Right lobe of liver (tissue), 6 donors: ENCODE results near the gene RPP25L. TPM values are rescaled to one million over a fixed set of nuclear protein-coding genes. Genes with fewer than 3 reads are reported as not detected.

Source experiments
- ATAC-seq, 4 donors: fragments of 200-7000 bp; cut with Tn5 transposase; one replicate each; pipeline ENCODE4 v1.9.1; 2020; ENCODE audit warnings: mild to moderate bottlenecking in 4 of 4, moderate library complexity in 4 of 4
- DNase-seq, 3 donors: peaks; one replicate each; pipeline ENCODE4 v3.0.0-alpha.2; 2020
- H3K27ac ChIP-seq, 3 donors: fragments of 200-600 bp; one replicate each; pipeline ENCODE4 v1.8.0; 2022
- H3K27me3 ChIP-seq, 2 donors: fragments of 200-600 bp; one replicate each; pipeline ENCODE4 v1.8.0; 2022
- H3K36me3 ChIP-seq, 4 donors: fragments of 200-600 bp; sonication (generic) in 1 of 4; one replicate each; pipeline versions ENCODE4 v1.5.1 to v1.8.0; 2017 to 2022; ENCODE audit warnings: control low read depth in 1 of 4
- H3K4me1 ChIP-seq, 4 donors: fragments of 200-600 bp; sonication (generic) in 1 of 4; one replicate each; pipeline versions ENCODE4 v1.5.1 to v1.8.0; 2017 to 2022; ENCODE audit warnings: control low read depth in 1 of 4
- H3K4me3 ChIP-seq, 3 donors: fragments of 200-600 bp; one replicate each; pipeline ENCODE4 v1.8.0; 2022
- H3K9me3 ChIP-seq, 4 donors: fragments of 200-600 bp; sonication (generic) in 1 of 4; one replicate each; pipeline versions ENCODE4 v1.5.1 to v1.8.0; 2017 to 2022; ENCODE audit warnings: control low read depth in 1 of 4
- POLR2A ChIP-seq: fragments of 450-650 bp; IDR thresholded peaks from one replicate; pipeline ENCODE4 v1.6.1; 2017; ENCODE audit warnings: antibody characterized with exemption, mild to moderate bottlenecking
- WGBS: methylation state at CpG from one replicate; pipeline ENCODE4 v1.1.6; 2018; ENCODE audit warnings: low coverage, low lambda C conversion rate; ENCODE audit not compliant: insufficient coverage; ENCODE audit errors: missing lambda C conversion rate; 5-methylcytosine and 5-hydroxymethylcytosine counted together
- intact Hi-C, 2 donors: fragments of 100-400 bp; cut with DNase I; formaldehyde crosslinking; loops; one replicate each; pipeline versions ENCODE4 v1.11.2 to v1.14.1; 2022
- total RNA-seq, 6 experiments: library from RNA; depleted of rRNA in 2 of 6; stranded (reverse); fragments of >200 nt in 2 of 6; fragmentation: NEBNext Ultra II Directional in 3 of 6; extraction: Animal tissue kit (Norgen Biotek cat#: 25700) in 3 of 6; gene quantifications; one replicate each; pipeline versions ENCODE4 v1.1.0 to v1.2.4, GENCODE V29; 2016 to 2023
- TF ChIP-seq, protein P1 (sequence below), 4 donors: fragments of 200-600 bp in 3 of 4; fragments of 450-650 bp in 1 of 4; IDR thresholded peaks; one replicate each; pipeline versions ENCODE4 v1.5.1 to v1.8.0; 2016 to 2022; ENCODE audit warnings: antibody characterized with exemption in 4 of 4, mild to moderate bottlenecking in 2 of 4
- donor health status: DM: no; HTN: yes; CAD: no.
- donor health status: DM: no; HTN: no; CAD: no.
- donor health status: DM: no; HTN: no; CAD: no.
- donor health status: DM: no; HTN: yes; CAD: no.
- donor health status: DM: no; HTN: yes; CAD: no.

The RPP25L gene
- total RNA-seq, 6 experiments from 2014 or later: 15.2 to 29.1 (median 25.0) TPM

DNA sequence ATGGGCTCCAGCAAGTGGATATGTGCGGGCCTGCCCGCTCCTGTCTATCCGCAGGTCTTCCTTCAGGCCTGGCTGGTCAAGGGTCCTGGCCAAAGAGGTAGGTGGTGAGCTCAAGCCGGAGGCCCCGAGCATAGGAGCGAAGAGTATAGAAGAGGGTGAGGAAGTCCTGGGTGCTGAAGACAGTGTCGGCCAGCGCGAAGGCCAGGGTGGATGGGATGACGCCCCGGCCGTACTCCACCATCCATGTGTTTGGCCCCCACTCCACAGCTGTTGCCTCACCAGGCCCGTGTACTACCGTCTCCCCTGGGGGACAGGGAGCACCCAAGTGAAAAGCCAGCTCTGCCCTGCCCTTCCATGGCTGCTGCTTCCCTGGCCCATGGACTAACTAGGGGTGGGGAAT lies 23.7 kb upstream of the RPP25L start:
- TF ChIP-seq POLR2A: no peak
- TF ChIP-seq, protein P1, sequence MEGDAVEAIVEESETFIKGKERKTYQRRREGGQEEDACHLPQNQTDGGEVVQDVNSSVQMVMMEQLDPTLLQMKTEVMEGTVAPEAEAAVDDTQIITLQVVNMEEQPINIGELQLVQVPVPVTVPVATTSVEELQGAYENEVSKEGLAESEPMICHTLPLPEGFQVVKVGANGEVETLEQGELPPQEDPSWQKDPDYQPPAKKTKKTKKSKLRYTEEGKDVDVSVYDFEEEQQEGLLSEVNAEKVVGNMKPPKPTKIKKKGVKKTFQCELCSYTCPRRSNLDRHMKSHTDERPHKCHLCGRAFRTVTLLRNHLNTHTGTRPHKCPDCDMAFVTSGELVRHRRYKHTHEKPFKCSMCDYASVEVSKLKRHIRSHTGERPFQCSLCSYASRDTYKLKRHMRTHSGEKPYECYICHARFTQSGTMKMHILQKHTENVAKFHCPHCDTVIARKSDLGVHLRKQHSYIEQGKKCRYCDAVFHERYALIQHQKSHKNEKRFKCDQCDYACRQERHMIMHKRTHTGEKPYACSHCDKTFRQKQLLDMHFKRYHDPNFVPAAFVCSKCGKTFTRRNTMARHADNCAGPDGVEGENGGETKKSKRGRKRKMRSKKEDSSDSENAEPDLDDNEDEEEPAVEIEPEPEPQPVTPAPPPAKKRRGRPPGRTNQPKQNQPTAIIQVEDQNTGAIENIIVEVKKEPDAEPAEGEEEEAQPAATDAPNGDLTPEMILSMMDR (IDR thresholded peaks at IDR 0.05): no peak
- 52% methylated on average over 7 of the region's 14 CpGs for WGBS
- intact Hi-C loops: no loop called here
- no peak overlapping the region for H3K4me3 ChIP-seq
- H3K4me1 ChIP-seq: peaks cover 0 to 38% (median 12%) of the 10 kb centered on the region in 4 donors
- no peak for DNase-seq
- H3K36me3 ChIP-seq: peaks cover 0 to 6% (median 0%) of the 10 kb centered on the region in 4 donors
- H3K9me3 ChIP-seq: no peaks in the 10 kb centered on the region
- no peak overlapping the region for H3K27ac ChIP-seq
- no peaks in the 10 kb centered on the region for H3K27me3 ChIP-seq
- no peak for ATAC-seq

DNA sequence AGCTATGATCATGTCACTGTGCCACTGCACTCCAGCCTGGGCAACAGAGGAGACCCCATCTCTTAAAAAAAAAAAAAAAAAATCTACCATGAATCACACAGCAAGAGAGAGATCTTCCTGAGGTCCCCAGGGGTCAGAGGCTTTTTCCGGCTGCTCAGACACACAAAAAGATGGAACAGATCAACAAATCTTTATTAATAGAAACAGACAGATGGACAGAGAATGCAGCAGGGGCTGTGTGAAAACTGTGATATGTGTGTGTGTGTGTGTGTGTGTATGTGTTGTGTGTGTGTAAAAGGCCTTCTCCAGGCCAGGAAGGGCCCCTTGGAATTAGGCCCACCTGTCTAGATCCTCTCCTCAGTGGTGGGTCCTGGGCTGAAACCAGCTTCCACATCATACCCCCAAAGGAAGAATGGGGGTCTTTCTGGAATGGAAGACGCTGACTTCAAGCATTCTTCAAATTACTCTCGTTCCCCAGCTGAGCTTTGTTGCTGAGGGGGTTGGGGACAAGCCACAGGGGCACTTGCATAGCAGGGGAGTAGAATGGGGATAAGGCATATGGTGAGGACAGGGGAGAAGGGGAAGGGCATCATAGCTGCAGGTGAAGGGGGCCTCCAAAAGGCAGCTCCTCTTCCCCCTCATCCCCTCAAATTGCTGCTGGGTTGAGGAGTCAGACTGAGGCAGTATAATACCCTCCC lies 22.8 kb upstream of the RPP25L start:
- Histone ChIP-seq H3K4me1 (peaks cover 0 to 44% (median 15%) of the 10 kb centered on the region in 4 donors), H3K36me3 (peaks cover 0 to 6% (median 0%) of the 10 kb centered on the region in 4 donors), H3K27ac (no peak overlapping the region), H3K4me3 (no peak overlapping the region), H3K27me3 (no peaks in the 10 kb centered on the region), H3K9me3 (no peaks in the 10 kb centered on the region)
- 60% methylated on average over 3 of the region's 3 CpGs for WGBS
- DNase-seq (no peak), ATAC-seq (no peak)
- intact Hi-C loops: no loop called here
- TF ChIP-seq POLR2A: no peak
- TF ChIP-seq, protein P1 (IDR thresholded peaks at IDR 0.05): no peak

DNA sequence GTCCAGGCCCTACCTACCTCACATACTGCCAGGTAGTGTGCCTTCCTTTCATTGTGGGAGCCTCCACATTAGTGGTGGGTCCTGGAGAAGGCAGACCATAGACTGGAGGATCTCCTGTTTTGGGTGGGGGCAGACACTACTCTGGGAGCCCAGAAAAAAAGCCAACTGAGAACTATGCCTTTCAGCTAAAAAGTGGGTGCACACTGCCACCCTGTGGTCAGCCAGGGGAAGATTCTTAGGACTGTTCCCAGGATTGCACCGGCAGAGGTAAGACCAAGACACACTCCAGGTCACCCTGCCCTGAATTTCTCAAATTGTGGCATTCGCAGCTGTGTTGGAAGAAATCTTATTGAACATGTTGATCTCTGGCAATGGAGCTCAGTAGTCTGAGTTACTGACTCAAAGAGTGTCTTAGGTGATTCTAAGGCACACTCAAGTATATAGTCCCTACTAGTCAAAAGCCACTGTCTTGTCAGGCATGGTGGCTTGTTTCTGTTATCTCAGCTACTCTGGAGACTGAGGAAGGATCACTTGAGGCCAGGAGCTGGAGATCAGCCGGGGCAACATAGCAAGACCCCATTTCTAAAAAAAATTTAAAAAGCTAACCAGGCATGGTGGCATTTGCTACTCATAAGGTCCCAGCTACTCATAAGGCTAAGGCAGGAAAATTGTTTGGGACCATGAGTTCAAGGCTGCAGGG lies 22.1 kb upstream of the RPP25L start:
- peak; percentile 63 to 75 (median 74) for DNase-seq
- Histone ChIP-seq H3K9me3 (no peaks in the 10 kb centered on the region), H3K27ac (no peak overlapping the region), H3K4me1 (peaks cover 0 to 50% (median 15%) of the 10 kb centered on the region in 4 donors), H3K36me3 (peaks cover 0 to 6% (median 0%) of the 10 kb centered on the region in 4 donors), H3K27me3 (no peaks in the 10 kb centered on the region), H3K4me3 (no peak overlapping the region)
- no peak for TF ChIP-seq POLR2A
- TF ChIP-seq, protein P1 (IDR thresholded peaks at IDR 0.05): peak; percentile 79 to 90 (median 86)
- peak; percentile 28 to 40 (median 33) for ATAC-seq
- WGBS: 18% methylated on average over 3 of the region's 3 CpGs
- intact Hi-C loops: no loop called here

DNA sequence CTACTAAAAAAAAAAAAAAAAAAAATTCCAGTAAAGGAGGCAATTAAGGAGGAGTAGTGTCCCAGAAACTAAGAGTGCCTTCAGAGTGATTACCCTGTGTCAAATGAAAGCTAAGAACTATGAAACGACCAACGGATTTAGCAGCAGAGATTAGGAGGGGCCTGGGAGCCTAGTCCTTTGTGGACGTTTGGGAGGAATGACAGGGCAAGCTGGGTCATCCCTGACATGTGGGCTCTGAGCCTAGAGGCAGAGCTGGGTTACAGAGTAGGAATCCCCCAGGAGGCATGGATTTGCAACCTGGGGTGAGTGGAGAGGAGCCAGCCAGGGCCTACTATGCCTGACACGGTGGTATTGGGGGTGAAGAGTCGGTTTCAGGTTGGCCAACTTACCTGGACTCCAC lies 21.3 kb upstream of the RPP25L start:
- intact Hi-C loops: no loop called here
- no peaks in the 10 kb centered on the region for H3K27me3 ChIP-seq
- WGBS: 30% methylated on average over 5 of the region's 5 CpGs

More for the DNA sequence above, 21.3 kb upstream of the RPP25L start:
- Histone ChIP-seq H3K9me3 (no peaks in the 10 kb centered on the region), H3K4me1 (peaks cover 0 to 56% (median 15%) of the 10 kb centered on the region in 4 donors), H3K27ac (no peak overlapping the region), H3K4me3 (no peak overlapping the region), H3K36me3 (peaks cover 0 to 6% (median 0%) of the 10 kb centered on the region in 4 donors)
- ATAC-seq (no peak), DNase-seq (no peak)
- no peak for TF ChIP-seq POLR2A
